Testis (tissue), 3 donors: ENCODE data around the gene SMIM13. TPM values are rescaled to one million over a fixed set of nuclear protein-coding genes. Genes with fewer than 3 reads are reported as not detected.

Experiments used
- DNase-seq: peaks from one replicate; pipeline ENCODE4 v3.0.0-alpha.2; 2019
- H3K27ac ChIP-seq, 2 donors: fragments of 200-600 bp; sonication (generic); one replicate each; pipeline ENCODE4 v1.5.1; 2019
- H3K27me3 ChIP-seq: fragments of 200-600 bp; sonication (generic); one replicate; pipeline ENCODE4 v1.5.1; 2019
- H3K36me3 ChIP-seq: fragments of 200-600 bp; sonication (generic); one replicate; pipeline ENCODE4 v1.5.1; 2017; ENCODE audit warnings: low read depth; ENCODE audit errors: missing control alignments
- H3K4me1 ChIP-seq: fragments of 200-600 bp; sonication (generic); one replicate; pipeline ENCODE4 v1.5.1; 2019
- H3K4me3 ChIP-seq, 2 donors: fragments of 200-600 bp; sonication (generic); one replicate each; pipeline ENCODE4 v1.5.1; 2017 to 2019
- H3K9me3 ChIP-seq: fragments of 200-600 bp; sonication (generic); one replicate; pipeline ENCODE4 v1.5.1; 2017
- POLR2A ChIP-seq: fragments of 450-650 bp; IDR thresholded peaks from one replicate; pipeline ENCODE4 v1.6.1; 2017; ENCODE audit warnings: antibody characterized with exemption, mild to moderate bottlenecking, moderate library complexity
- WGBS, 2 donors: methylation state at CpG; one replicate each; pipeline ENCODE4 v1.1.5; 2018; 5-methylcytosine and 5-hydroxymethylcytosine counted together
- intact Hi-C: fragments of 100-400 bp; cut with DNase I; formaldehyde crosslinking; loops from one replicate; pipeline ENCODE4 v1.15.1; 2023; ENCODE audit warnings: low total_unique reads
- polyA plus RNA-seq: library from polyadenylated mRNA; stranded (reverse); fragments of 350-450 nt; fragmentation: Illumina TruSeq; extraction: RNeasy Lipid Tissue Mini Kit (QIAGEN cat#74804); gene quantifications from one replicate; pipeline ENCODE4 v1.2.3, GENCODE V29; 2014; ENCODE audit warnings: low read depth, low replicate concordance; ENCODE audit not compliant: insufficient read depth
- total RNA-seq, 2 donors: library from RNA; depleted of rRNA; stranded (reverse); fragments of >200 nt; gene quantifications; one replicate each; pipeline ENCODE4 v1.2.3, GENCODE V29; 2016
- TF ChIP-seq, protein P1 (sequence below), 3 experiments: fragments of 450-650 bp in 2 of 3; fragments of 200-600 bp in 1 of 3; sonication (generic) in 1 of 3; IDR thresholded peaks; one replicate each; pipeline ENCODE4 v1.5.1; 2016 to 2019; ENCODE audit warnings: antibody characterized with exemption in 3 of 3, mild to moderate bottlenecking in 2 of 3, moderate library complexity in 1 of 3

SMIM13 gene
- total and polyA plus RNA-seq, 3 donors from 2014 or later = 7.2 to 13.2 (median 8.9) TPM

DNA sequence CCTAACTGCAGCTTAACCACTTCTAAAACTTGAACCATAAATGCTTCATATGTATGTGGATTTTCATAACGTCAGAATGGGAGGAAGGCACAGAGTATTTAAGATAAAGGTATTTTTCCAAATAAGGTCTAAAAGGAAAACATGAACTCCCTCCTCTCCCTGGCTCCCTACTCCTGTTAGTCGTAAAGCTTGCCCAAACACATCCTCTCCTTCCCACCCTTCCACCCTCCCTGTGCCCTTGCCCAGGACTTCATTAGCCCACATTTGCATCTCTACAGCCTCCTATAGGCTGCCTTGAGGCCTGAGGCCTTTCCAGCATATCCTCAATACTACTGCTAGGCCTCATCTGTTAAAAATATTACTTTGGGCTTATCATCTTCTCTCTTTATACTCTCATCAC lies 17.1 kb upstream of the SMIM13 start:
- WGBS, 2 donors = 72 to 84% methylated on average over 2 of the region's 2 CpGs
- intact Hi-C loops = no loop called here

GRCh38 chr6:11078266-11078665 lies 15.4 kb upstream of the SMIM13 start:
- H3K36me3 ChIP-seq = no peaks in the 10 kb centered on the region
- no peaks in the 10 kb centered on the region for H3K9me3 ChIP-seq
- no peak for TF ChIP-seq POLR2A
- TF ChIP-seq, protein P1, sequence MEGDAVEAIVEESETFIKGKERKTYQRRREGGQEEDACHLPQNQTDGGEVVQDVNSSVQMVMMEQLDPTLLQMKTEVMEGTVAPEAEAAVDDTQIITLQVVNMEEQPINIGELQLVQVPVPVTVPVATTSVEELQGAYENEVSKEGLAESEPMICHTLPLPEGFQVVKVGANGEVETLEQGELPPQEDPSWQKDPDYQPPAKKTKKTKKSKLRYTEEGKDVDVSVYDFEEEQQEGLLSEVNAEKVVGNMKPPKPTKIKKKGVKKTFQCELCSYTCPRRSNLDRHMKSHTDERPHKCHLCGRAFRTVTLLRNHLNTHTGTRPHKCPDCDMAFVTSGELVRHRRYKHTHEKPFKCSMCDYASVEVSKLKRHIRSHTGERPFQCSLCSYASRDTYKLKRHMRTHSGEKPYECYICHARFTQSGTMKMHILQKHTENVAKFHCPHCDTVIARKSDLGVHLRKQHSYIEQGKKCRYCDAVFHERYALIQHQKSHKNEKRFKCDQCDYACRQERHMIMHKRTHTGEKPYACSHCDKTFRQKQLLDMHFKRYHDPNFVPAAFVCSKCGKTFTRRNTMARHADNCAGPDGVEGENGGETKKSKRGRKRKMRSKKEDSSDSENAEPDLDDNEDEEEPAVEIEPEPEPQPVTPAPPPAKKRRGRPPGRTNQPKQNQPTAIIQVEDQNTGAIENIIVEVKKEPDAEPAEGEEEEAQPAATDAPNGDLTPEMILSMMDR (IDR thresholded peaks at IDR 0.05) = no peak
- H3K27ac ChIP-seq = no peak overlapping the region
- H3K27me3 ChIP-seq = no peaks in the 10 kb centered on the region
- DNase-seq = no peak
- WGBS, 2 donors = 87 to 95% methylated on average over 4 of the region's 4 CpGs
- H3K4me1 ChIP-seq = no peaks in the 10 kb centered on the region
- intact Hi-C loops = no loop called here
- no peak overlapping the region for H3K4me3 ChIP-seq

More for the DNA sequence above, 17.1 kb upstream of the SMIM13 start:
- H3K27me3 ChIP-seq = no peaks in the 10 kb centered on the region
- TF ChIP-seq, protein P1 (IDR thresholded peaks at IDR 0.05) = no peak
- no peak for TF ChIP-seq POLR2A
- H3K4me3 ChIP-seq = no peak overlapping the region
- H3K4me1 ChIP-seq = no peaks in the 10 kb centered on the region
- no peaks in the 10 kb centered on the region for H3K9me3 ChIP-seq
- no peak for DNase-seq
- H3K27ac ChIP-seq = no peak overlapping the region
- H3K36me3 ChIP-seq = no peaks in the 10 kb centered on the region

GRCh38 chr6:11080296-11080695 lies 13.3 kb upstream of the SMIM13 start:
- H3K27me3 ChIP-seq = no peaks in the 10 kb centered on the region
- intact Hi-C loops = no loop called here
- H3K36me3 ChIP-seq = no peaks in the 10 kb centered on the region
- WGBS, 2 donors = 55 to 82% methylated on average over 3 of the region's 3 CpGs
- no peak for DNase-seq
- H3K27ac ChIP-seq = no peak overlapping the region
- no peaks in the 10 kb centered on the region for H3K4me1 ChIP-seq
- no peaks in the 10 kb centered on the region for H3K9me3 ChIP-seq
- no peak overlapping the region for H3K4me3 ChIP-seq
- no peak for TF ChIP-seq POLR2A
- TF ChIP-seq, protein P1 (IDR thresholded peaks at IDR 0.05) = no peak

DNA sequence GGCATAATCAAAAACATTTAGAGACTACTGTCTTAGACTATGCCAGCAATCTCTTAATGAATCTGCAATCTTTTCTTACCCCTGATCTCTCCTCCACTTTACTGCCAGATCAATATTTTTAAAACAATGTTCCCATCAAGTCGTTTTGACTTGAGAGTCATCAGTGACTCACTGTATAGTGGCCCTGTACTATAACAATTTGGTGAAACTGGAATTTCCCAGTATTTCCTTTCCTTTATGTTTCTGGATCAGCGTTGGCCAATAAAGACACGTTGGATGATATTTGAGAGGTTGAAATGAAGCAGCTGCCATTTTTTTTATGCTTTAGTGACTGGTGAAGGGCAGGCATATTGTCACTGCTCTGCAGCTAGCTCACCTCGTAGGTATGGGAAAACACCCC lies 10.1 kb upstream of the SMIM13 start:
- Histone ChIP-seq H3K9me3 (no peaks in the 10 kb centered on the region), H3K36me3 (no peaks in the 10 kb centered on the region), H3K27me3 (no peaks in the 10 kb centered on the region), H3K4me3 (no peak overlapping the region), H3K4me1 (no peaks in the 10 kb centered on the region), H3K27ac (no peak overlapping the region)
- no peak for DNase-seq
- intact Hi-C loops = no loop called here
- 80 to 85% methylated on average over 4 of the region's 4 CpGs for WGBS, 2 donors
- no peak for TF ChIP-seq POLR2A
- TF ChIP-seq, protein P1 (IDR thresholded peaks at IDR 0.05) = no peak

DNA sequence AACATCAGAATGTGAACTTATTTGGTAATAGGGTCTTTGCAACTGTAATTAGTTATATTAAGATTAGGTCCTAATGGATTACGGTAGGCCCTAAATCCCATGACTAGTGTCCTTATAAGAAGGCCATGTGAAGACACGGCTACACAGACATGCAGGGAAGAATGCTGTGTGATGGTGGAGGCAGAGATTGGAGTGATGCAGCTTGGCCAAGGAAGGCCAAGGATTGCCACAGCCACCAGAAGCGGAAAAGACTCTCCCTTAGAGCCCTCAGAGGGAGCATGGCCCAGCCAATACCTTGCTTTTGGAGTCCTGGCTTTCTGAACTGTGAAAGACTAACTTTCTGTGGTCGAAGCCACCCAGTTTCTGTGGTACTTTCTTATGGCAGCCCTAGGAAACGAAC lies 9.7 kb upstream of the SMIM13 start:
- WGBS, 2 donors = 89 to 93% methylated on average over 5 of the region's 5 CpGs
- H3K27me3 ChIP-seq = no peaks in the 10 kb centered on the region
- intact Hi-C loops = no loop called here
- no peak overlapping the region for H3K27ac ChIP-seq
- no peak overlapping the region for H3K4me3 ChIP-seq
- no peaks in the 10 kb centered on the region for H3K9me3 ChIP-seq
- no peak for TF ChIP-seq POLR2A
- TF ChIP-seq, protein P1 (IDR thresholded peaks at IDR 0.05) = no peak
- no peak for DNase-seq
- no peaks in the 10 kb centered on the region for H3K4me1 ChIP-seq
- H3K36me3 ChIP-seq = no peaks in the 10 kb centered on the region
